ENCODE measurements around the gene LKAAEAR1. TPM values are rescaled to one million over a fixed set of nuclear protein-coding genes. Genes with fewer than 3 reads are reported as not detected.

The LKAAEAR1 gene
- total and polyA plus RNA-seq, 2 of the 13 experiments (the other 11 are each of a cell fraction or from before 2014, with no cell fraction given) = not detected

GRCh38 chr20:64082126-64082731 is 2.0 kb downstream of the LKAAEAR1 start (continued):
- TF ChIP-seq KDM5A (IDR thresholded peaks at IDR 0.05; ENCODE audit: borderline replicate concordance, low read length) (no peak), PRPF4 (IDR thresholded peaks at IDR 0.05; ENCODE audit: low read depth, low read length, poor library complexity, severe bottlenecking) (no peak), RBAK (CRISPR knock-in tag; IDR thresholded peaks at IDR 0.05) (no peak), NFIC (IDR thresholded peaks at IDR 0.05; ENCODE audit: low read length) (no peak), MZF1 (CRISPR knock-in tag; IDR thresholded peaks at IDR 0.05; ENCODE audit: borderline replicate concordance) (no peak), MBD4 (IDR thresholded peaks at IDR 0.05; ENCODE audit: borderline replicate concordance, low read length) (no peak), HMG20B (CRISPR knock-in tag; conservative IDR thresholded peaks at IDR 0.05) (peak; percentile 69; the same call in 1 of the 2 replicates), ZC3H13 (CRISPR knock-in tag; IDR thresholded peaks at IDR 0.05) (no peak; the same call in 1 of the 2 replicates), SOX6 (IDR thresholded peaks at IDR 0.05) (no peak), SOX6 (CRISPR knock-in tag; IDR thresholded peaks at IDR 0.05) (peak; percentile 32; the same call in 1 of the 2 replicates), TP53 (CRISPR knock-in tag; conservative IDR thresholded peaks at IDR 0.05) (no peak), ZNF609 (CRISPR knock-in tag; IDR thresholded peaks at IDR 0.05; ENCODE audit: borderline replicate concordance) (no peak), FOXK1 (CRISPR knock-in tag; IDR thresholded peaks at IDR 0.05; ENCODE audit: borderline replicate concordance, low read depth) (peak; percentile 85; the same call in 1 of the 2 replicates), NPAS2 (CRISPR knock-in tag; IDR thresholded peaks at IDR 0.05; ENCODE audit: borderline replicate concordance) (no peak), TCF7 (IDR thresholded peaks at IDR 0.05; ENCODE audit: low read depth) (no peak), ZNF775 (CRISPR knock-in tag; IDR thresholded peaks at IDR 0.05; ENCODE audit: borderline replicate concordance) (no peak), ZNF407 (CRISPR knock-in tag; IDR thresholded peaks at IDR 0.05; ENCODE audit: not compliant biosample characterization) (no peak)

Data from HepG2 (cell line).